HG02885 (cell line): Measurements from ENCODE around the gene APOE.

Source experiments
- ATAC-seq: cut with Tn5 transposase; IDR thresholded peaks from one replicate; pipeline ENCODE4 v1.9.1; 2021; ENCODE audit warnings: mild to moderate bottlenecking; ENCODE audit not compliant: unreplicated experiment, poor library complexity

The APOE gene

DNA sequence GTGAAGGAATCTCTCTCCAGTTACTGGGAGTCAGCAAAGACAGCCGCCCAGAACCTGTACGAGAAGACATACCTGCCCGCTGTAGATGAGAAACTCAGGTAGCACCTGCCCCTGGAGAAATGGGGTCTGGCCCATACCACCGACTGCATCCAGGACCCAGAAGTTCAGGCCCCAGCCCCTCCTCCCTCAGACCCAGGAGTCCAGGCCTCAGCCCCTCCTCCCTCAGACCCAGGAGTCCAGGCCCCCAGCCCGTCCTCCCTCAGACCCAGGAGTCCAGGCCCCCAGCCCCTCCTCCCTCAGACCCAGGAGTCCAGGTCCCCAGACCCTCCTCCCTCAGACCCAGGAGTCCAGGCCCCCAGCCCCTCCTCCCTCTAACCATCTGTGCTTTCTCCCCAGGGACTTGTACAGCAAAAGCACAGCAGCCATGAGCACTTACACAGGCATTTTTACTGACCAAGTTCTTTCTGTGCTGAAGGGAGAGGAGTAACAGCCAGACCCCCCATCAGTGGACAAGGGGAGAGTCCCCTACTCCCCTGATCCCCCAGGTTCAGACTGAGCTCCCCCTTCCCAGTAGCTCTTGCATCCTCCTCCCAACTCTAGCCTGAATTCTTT, 43.3 kb downstream of the APOE start:
- no peak for ATAC-seq

DNA sequence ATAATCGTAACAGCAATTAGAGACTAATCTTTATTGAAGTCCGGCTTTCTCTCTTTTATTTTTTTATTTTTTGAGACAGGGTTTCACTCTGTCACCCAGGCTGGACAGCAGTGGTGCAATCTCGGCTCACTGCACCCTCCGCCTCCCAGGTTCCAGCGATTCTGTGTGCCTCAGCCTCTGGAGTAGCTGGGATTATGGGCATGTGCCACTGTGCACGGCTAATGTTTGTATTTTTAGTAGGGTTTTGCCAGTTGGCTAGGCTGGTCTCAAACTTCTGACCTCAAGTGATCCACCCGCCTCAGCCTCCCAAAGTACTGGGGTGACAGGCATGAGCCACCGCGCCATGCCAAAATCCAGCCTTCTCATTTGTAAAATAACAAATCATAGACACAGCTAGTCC, 44.0 kb downstream of the APOE start:
- no peak for ATAC-seq

DNA sequence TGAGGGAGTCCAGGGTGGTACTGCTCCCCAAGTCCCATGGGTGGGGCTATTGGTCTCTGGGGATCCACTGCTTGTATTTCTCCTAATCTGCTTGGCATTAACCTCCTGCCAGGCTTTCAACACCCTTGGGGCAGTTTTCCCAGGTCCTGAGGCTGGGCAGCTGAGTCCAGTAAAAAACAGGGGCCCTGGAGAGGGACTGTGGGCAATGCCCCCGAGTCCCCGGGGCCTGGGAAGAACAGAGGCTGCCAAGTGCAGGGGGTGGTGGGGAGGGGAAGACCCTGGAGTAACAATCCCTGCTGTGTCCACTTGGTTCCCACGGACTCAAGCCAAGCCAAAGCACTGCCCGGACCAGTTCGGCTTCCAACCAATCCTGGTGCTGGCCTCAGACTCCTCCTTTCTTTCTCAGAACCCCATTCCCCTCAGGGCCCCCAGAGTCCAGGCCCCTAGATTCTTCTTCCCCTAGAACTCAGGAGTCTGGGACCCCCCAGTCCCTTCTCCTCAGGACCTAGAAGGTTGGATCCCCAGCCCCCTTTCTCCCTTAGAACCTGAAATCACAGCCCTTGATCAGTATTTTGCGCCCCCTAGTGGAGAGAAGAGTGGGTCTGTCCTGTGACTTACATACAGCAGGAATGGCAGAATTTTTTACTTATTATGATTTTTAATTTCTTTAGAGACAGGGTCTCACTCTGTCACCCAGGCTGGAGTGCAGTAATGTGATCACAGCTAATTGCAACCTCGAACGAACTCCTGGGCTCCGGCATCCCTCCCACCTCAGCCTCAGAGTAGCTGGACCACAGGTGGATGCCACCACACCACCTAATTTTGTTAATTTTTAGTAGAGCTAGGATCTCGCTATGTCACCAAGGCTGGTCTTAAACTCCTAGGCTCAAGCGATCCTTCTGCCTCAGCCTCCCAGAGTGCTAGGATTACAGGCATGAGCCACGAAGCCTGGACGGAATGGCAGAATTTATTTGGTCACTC, 45.9 kb downstream of the APOE start:
- no peak for ATAC-seq

DNA sequence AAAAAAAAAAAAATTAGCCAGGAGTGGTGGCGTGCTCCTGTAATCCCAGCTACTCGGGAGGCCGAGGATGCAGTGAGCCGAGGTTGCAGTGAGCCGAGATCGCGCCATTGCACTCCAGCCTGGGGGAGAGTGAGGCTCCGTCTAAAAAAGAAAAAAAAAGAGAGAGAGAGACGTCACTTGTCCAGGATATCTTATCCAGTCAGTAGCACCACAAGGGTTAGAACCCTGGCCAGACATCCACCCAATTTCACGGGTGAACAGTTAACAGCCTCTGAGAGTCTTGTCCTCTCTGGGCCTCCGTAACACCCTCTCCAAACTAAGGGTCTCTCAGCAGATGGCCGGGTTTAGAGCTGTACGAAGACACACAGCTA, 48.7 kb downstream of the APOE start:
- peak; percentile 7 for ATAC-seq

DNA sequence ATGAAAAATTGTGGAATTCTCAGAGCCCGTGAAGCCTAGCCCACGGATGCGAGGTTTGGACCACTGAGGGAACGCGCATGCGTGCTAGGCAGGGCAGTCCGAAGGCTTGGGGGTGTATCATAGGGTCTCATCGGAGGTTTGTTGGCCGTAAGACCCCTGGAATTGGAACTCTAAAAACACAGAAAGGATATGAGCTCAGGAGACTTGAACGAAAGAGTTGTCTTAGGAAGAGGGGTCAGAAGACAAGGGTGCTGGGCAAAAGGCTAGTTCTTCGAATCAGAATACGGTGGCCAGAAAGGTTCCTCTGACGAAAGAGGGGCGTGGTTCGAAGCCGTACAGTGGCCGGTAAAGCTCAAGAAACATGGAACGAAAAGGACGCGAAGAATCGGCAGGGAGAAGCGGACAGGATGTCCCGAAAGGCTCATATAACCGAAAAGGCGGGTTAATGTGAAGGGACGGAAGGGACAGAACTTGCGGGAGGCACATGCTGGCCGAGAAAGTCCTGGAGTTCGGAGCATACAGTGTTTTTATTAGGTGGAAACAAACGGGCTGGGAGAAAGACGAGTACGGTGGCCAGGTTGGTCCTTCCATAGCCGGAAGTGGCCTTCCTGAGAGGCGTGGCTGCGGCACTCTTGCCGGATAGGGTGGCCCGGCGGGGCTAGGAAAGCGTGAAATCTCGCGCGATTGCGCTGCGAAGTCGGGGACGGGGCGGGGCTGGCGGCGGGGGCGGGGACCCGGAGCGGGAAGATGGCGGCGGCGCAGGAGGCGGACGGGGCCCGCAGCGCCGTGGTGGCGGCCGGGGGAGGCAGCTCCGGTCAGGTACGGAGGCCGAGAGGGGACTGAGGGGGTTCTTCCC, 49.3 kb downstream of the APOE start, which contains the start of gene CLPTM1:
CLPTM1 (plus strand) TSS at position 732 of the 856 bp plus-strand sequence; CDS start at position 748, 16 bp downstream.
- peak; percentile 86 for ATAC-seq

DNA sequence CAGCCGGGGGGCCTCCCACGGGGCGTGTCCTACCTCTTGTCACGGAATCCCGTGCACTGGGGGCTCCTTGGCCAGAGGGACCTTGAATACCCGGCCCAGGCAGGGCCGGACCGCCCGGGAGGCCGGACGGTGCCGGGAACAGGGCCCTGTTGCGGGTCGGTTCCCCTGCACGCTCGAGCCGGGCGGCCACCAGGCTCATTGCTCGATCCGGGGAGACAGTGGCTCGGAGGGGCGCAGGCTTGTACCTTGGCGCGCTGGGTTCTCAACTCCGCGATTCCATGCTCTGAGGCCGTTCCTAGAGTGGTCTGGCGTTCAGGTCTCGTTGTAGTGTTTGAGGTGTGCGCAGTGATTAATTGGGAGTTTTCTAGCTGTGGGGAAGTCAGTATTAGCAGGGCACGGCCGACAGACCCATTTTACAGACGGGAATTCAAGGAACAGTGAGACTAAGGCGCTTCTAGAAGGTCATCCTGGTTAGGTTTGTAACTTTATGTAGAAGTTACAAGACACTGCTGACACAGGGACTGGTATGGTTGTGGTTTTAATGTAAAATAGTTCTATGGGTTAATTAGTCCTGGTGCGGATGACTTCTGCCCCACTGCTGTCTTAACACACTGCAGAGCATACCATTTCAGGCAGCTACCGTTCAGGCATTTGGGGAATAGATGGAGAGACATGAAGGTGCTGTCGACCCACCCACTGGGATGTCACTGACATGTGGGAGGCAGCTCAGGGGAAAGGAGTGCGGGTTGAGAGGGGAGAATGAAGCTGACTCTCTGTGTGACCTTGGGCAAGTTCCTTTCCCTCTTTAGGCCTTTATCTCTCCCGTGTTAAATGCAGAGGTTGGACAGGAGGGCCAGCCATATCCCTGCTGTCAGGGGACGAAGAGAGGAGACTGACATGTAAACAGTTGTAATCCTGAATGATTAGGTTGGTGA, 50.2 kb downstream of the APOE start:
- ATAC-seq: no peak

DNA sequence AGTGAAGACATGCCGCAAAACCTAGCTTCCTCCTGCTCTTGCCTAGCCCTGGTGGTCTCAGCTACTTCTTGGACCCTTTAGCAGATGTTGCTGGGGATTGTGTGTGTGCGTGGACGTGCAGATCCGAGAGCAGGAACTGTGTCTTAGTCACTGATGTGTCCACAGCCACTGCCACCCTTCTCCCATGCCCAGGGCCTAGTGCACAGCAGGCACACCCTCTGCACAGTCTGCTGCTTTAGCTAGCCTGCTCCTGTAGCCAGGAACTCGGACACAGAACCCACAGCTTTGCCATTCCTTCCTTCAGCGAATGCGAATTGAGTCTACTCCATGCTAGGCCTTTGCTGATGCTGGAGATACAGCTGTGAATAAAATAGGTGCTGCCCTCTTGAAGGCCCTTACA, 51.9 kb downstream of the APOE start:
- no peak for ATAC-seq

DNA sequence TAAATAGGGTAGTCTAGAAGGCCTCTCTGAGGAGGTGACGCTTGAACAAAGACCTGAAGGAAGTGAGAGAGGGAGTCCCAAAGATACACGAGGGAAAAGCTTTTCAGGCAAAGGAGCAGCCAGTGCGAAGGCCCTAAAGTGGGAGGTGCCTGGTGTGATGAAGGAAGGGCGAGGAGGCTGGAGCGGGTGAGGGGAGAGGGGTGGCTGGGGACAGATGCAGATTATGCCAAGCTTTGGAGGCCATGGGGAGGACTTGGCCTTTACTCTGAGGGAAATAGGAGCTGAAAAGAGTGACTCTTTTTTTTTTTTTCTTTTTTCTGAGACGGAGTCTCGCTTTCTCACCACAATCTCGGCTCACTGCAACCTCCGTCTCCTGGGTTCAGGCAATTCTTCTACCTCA, 52.5 kb downstream of the APOE start:
- ATAC-seq: no peak
